Neutrophil (primary cell): Measurements from ENCODE around the gene FAM78B.

ENCODE experiments used
- H3K27ac ChIP-seq: fragments of 200-600 bp; sonication (generic); 2 replicates; pipeline ENCODE4 v1.5.1; 2016; ENCODE audit warnings: mild to moderate bottlenecking, moderate library complexity
- H3K27me3 ChIP-seq: fragments of 200-600 bp; sonication (generic); 2 replicates; pipeline ENCODE4 v1.6.0; 2016; ENCODE audit warnings: mild to moderate bottlenecking
- H3K36me3 ChIP-seq: fragments of 200-600 bp; sonication (generic); 2 replicates; pipeline ENCODE4 v1.5.1; 2017
- H3K4me1 ChIP-seq, 2 experiments: fragments of 200-600 bp in 1 of 2; sonication (generic) in 1 of 2; 1 replicate in 1 of 2; 2 replicates in 1 of 2; pipeline versions ENCODE4 v1.5.1 to v1.6.1; 2013 to 2016; ENCODE audit warnings: low read depth in 1 of 2, low read length in 1 of 2, mild to moderate bottlenecking in 1 of 2, moderate library complexity in 1 of 2; ENCODE audit not compliant: control insufficient read depth in 1 of 2, insufficient read depth in 1 of 2
- H3K4me3 ChIP-seq, 2 experiments: fragments of 200-600 bp in 1 of 2; sonication (generic) in 1 of 2; 1 replicate in 1 of 2; 2 replicates in 1 of 2; pipeline ENCODE4 v1.5.1; 2013 to 2016; ENCODE audit warnings: low read depth in 1 of 2, low read length in 1 of 2, mild to moderate bottlenecking in 1 of 2, moderate library complexity in 1 of 2
- H3K9me3 ChIP-seq: fragments of 200-600 bp; sonication (generic); 2 replicates; pipeline ENCODE4 v1.5.1; 2016
- TF ChIP-seq, protein P1 (sequence below): fragments of 200-600 bp; sonication (generic); IDR thresholded peaks from 2 replicates; pipeline ENCODE4 v1.5.1; 2016; ENCODE audit warnings: antibody characterized with exemption

Gene FAM78B

DNA sequence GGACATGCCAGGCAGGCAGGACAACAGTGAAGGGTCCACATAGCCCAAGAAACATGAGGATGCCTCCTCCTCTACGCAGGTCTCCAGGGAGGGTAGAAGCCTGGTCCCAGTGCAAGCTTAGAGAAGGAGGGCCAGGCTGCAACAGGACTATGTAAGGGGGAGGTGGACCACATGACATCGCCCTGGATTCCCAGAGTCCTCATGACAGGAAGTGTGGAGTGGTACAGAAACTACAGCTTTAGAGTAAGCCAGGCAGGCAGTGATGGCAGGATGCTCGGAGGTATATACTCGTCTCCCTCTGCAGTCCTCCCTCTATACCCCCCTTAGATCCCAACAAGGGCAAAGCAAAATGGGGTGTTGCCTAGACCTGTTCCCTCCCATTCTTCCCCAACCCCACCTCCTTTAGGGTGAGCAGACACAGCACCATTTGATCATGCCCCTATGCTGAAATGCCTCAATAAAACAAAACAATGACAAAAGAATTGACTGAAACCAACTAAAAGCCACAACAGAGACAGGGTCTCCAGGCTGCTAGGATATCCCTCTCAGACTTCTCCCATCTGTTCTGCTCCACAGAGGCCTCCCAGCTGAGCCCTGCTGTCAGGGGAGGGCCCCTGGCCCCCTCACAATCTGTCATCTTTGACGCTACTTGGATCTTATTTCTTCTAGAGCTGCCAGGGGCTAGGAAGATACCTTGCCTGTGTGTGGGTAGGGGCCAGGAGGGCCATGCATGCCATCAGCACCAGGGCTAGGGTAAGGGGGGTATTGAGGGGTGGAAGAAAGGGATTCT lies 13.1 kb downstream of the FAM78B start:
- Histone ChIP-seq H3K4me3 (no peak overlapping the region), H3K9me3 (no peaks in the 10 kb centered on the region), H3K4me1 (no peaks in the 10 kb centered on the region), H3K36me3 (no peaks in the 10 kb centered on the region), H3K27ac (no peak overlapping the region), H3K27me3 (no peaks in the 10 kb centered on the region)
- TF ChIP-seq, protein P1, sequence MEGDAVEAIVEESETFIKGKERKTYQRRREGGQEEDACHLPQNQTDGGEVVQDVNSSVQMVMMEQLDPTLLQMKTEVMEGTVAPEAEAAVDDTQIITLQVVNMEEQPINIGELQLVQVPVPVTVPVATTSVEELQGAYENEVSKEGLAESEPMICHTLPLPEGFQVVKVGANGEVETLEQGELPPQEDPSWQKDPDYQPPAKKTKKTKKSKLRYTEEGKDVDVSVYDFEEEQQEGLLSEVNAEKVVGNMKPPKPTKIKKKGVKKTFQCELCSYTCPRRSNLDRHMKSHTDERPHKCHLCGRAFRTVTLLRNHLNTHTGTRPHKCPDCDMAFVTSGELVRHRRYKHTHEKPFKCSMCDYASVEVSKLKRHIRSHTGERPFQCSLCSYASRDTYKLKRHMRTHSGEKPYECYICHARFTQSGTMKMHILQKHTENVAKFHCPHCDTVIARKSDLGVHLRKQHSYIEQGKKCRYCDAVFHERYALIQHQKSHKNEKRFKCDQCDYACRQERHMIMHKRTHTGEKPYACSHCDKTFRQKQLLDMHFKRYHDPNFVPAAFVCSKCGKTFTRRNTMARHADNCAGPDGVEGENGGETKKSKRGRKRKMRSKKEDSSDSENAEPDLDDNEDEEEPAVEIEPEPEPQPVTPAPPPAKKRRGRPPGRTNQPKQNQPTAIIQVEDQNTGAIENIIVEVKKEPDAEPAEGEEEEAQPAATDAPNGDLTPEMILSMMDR: no peak

DNA sequence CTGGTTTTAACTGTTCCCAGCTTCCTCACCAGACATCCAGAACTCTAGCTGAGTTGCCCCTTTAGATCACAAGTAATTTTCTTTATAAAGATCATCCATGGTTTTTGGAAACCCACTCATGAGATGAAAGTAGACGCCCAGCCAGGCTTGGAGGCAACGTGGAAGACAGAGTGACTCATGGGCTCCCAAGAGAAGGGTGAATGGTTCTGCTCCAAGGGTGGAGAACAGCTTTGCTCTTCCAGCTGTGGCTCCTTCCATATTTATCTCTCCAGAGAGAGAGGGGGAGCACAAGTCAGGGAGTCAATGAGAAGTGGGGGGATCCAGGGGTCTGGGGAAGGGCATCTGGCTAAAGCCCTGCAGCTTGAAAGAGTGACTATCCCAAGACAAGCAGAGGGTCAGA lies 13.8 kb downstream of the FAM78B start:
- Histone ChIP-seq H3K4me3 (no peak overlapping the region), H3K9me3 (no peaks in the 10 kb centered on the region), H3K36me3 (no peaks in the 10 kb centered on the region), H3K27me3 (no peaks in the 10 kb centered on the region), H3K27ac (no peak overlapping the region), H3K4me1 (no peaks in the 10 kb centered on the region)
- TF ChIP-seq, protein P1: no peak

DNA sequence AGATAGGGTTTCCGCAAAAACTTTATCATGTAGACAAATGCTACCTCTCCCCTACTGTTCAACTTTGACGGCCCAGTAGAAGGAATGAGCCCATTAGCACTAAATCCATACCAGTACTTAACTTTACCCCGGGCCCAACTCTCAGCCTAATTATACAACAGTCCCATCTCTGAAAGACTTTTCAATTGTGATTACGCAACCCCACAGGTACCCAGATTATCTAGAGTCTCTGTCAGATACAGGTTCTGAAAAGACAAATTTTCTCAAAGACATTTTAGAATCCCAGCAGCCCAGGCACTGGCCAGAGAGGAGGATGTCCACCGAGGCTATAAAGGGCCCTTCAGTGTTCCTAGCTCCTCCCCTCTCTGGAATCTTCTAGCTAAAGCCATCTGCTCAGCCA lies 15.0 kb downstream of the FAM78B start:
- Histone ChIP-seq H3K9me3 (no peaks in the 10 kb centered on the region), H3K27me3 (no peaks in the 10 kb centered on the region), H3K4me3 (no peak overlapping the region), H3K4me1 (no peaks in the 10 kb centered on the region), H3K27ac (no peak overlapping the region), H3K36me3 (no peaks in the 10 kb centered on the region)
- TF ChIP-seq, protein P1: no peak

DNA sequence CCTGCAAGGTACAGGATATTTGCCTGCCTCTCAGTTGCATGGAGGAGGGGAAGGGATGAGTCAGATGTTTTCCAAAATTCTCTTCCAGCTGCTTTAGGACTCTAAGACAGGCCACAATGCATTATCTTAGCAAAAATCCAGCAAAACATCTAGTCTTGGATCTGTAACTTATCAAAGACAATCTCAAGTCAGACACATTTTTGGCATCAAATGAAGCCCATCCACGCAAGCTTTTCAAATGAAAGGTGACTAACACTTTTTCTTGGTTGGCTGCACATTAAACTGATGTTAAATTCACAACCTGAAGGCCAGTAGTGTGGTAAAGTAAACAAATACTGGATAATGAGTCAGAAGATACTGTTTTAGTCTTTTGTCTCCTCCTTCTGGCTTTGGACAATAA lies 21.3 kb downstream of the FAM78B start:
- TF ChIP-seq, protein P1: no peak
- H3K27me3 ChIP-seq: peaks cover 1% of the 10 kb centered on the region
- no peaks in the 10 kb centered on the region for H3K9me3 ChIP-seq
- no peak overlapping the region for H3K4me3 ChIP-seq
- H3K27ac ChIP-seq: no peak overlapping the region
- H3K4me1 ChIP-seq: no peaks in the 10 kb centered on the region
- H3K36me3 ChIP-seq: no peaks in the 10 kb centered on the region

DNA sequence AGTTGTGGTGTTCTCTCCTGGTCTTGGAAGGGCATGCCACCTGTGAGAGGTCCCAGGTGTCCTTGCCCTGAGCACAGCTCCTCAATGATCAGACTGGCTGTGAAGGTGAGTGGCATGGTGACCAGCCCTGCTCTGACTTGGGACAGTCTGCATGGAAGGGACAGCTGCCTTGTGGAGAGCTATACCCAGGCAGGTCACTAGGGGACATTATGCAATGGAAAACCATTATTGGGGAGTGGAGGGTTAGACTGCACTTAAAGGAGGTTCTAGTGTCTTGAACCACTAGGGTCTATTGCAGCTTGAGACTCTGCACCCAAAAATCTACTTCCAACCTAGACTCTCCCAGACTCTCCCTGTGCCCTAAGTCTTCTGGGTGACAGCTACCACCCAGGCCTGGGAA lies 24.8 kb downstream of the FAM78B start:
- no peaks in the 10 kb centered on the region for H3K36me3 ChIP-seq
- H3K27ac ChIP-seq: no peak overlapping the region
- no peak overlapping the region for H3K4me3 ChIP-seq
- no peaks in the 10 kb centered on the region for H3K9me3 ChIP-seq
- no peaks in the 10 kb centered on the region for H3K4me1 ChIP-seq
- peaks cover 12% of the 10 kb centered on the region for H3K27me3 ChIP-seq
- TF ChIP-seq, protein P1: no peak
